BJ (cell line): Measurements from ENCODE around the gene PTPN2. TPM values are rescaled to one million over a fixed set of nuclear protein-coding genes. Genes with fewer than 3 reads are reported as not detected.
"Not testable (repeated sequence)": the region's sequence is repeated elsewhere in the genome, so short reads cannot be mapped to it uniquely, and the experiment has no call there.

Source experiments
- CTCF ChIA-PET: fragments of 350-600 bp; formaldehyde crosslinking; extraction: SDS; loops from one replicate; lab custom pipeline; 2021; ENCODE audit warnings: antibody characterized with exemption, inconsistent platforms; lab: Yijun Ruan, JAX
- POLR2A ChIA-PET: fragments of 300-600 bp; sonication (Branson Sonifier 250); formaldehyde crosslinking; extraction: SDS; loops from one replicate; lab custom pipeline; 2021; ENCODE audit warnings: antibody characterized with exemption; lab: Charles Lee
- DNase-seq: peaks from one replicate; pipeline ENCODE4 v3.0.0-alpha.2; 2011; ENCODE audit warnings: low read depth
- H3K27me3 ChIP-seq: 2 replicates; pipeline ENCODE4 v1.6.0; 2011; ENCODE audit warnings: low read length; ENCODE audit not compliant: control insufficient read depth, insufficient read depth
- H3K36me3 ChIP-seq: 2 replicates; pipeline ENCODE4 v1.5.1; 2011; ENCODE audit warnings: low read length; ENCODE audit not compliant: control insufficient read depth, insufficient read depth
- H3K4me3 ChIP-seq: 2 replicates; pipeline ENCODE4 v1.5.1; 2011; ENCODE audit warnings: low read depth, mild to moderate bottlenecking, control low read depth, low read length
- CTCF ChIP-seq: IDR thresholded peaks from 2 replicates; pipeline ENCODE4 v1.5.1; 2011; ENCODE audit warnings: low read depth, mild to moderate bottlenecking, control low read depth, inconsistent platforms, low read length, moderate library complexity; ENCODE audit not compliant: insufficient read depth
- polyA plus RNA-seq: library from polyadenylated mRNA; depleted of rRNA; stranded (reverse); fragments of >200 nt; gene quantifications from 2 replicates; pipeline ENCODE4 v1.2.3, GENCODE V29; 2011

The PTPN2 gene
- polyA plus RNA-seq, 1 experiment = 14.5 TPM

GRCh38 chr18:12782521-12782920, 101.5 kb downstream of the PTPN2 start:
- ChIA-PET CTCF (interaction anchor here (1.1 to 1.2 kb wide), 3 partner anchors 18 to 23 kb away, joined by 3 read pairs; no protein-coding TSS in a partner anchor), POLR2A (no interaction called here)
- H3K27me3 ChIP-seq = no peaks in the 10 kb centered on the region
- DNase-seq = no peak
- no peaks in the 10 kb centered on the region; the same call in 1 of the 2 replicates for H3K36me3 ChIP-seq
- H3K4me3 ChIP-seq = no peak overlapping the region
- TF ChIP-seq CTCF = no peak

- H3K4me3 ChIP-seq = no peak overlapping the region
- ChIA-PET CTCF (no interaction called here), POLR2A (no interaction called here)
- TF ChIP-seq CTCF = no peak
- no peaks in the 10 kb centered on the region for H3K27me3 ChIP-seq
- no peaks in the 10 kb centered on the region; the same call in 1 of the 2 replicates for H3K36me3 ChIP-seq
- no peak for DNase-seq
Measured at GRCh38 chr18:12779456-12779855, 104.6 kb downstream of the PTPN2 start.

GRCh38 chr18:12779043-12779442, 105.0 kb downstream of the PTPN2 start:
- POLR2A ChIA-PET = no interaction called here
- Histone ChIP-seq H3K27me3 (no peaks in the 10 kb centered on the region), H3K4me3 (no peak overlapping the region), H3K36me3 (no peaks in the 10 kb centered on the region; the same call in 1 of the 2 replicates)
- DNase-seq = no peak
- CTCF ChIA-PET = no interaction called here
- no peak for TF ChIP-seq CTCF

GRCh38 chr18:12777500-12777944, 106.5 kb downstream of the PTPN2 start:
- ChIA-PET CTCF (no interaction called here), POLR2A (interaction anchor here (0.6 kb wide), 1 partner anchor 126 kb away, joined by 4 read pairs; no protein-coding TSS in a partner anchor)
- H3K36me3 ChIP-seq = no peaks in the 10 kb centered on the region
- H3K4me3 ChIP-seq = no peak overlapping the region
- DNase-seq = no peak
- TF ChIP-seq CTCF = no peak
- H3K27me3 ChIP-seq = no peaks in the 10 kb centered on the region

- H3K36me3 ChIP-seq = no peaks in the 10 kb centered on the region
- DNase-seq = no peak
- no peak overlapping the region for H3K4me3 ChIP-seq
- POLR2A ChIA-PET = interaction anchor here (0.6 kb wide), 1 partner anchor 127 kb away, joined by 4 read pairs; no protein-coding TSS in a partner anchor
- CTCF ChIA-PET = no interaction called here
- TF ChIP-seq CTCF = no peak
- H3K27me3 ChIP-seq = no peaks in the 10 kb centered on the region
Measured at GRCh38 chr18:12776821-12777471, 107.1 kb downstream of the PTPN2 start.

- H3K36me3 ChIP-seq, H3K27me3 ChIP-seq, POLR2A ChIA-PET, H3K4me3 ChIP-seq, DNase-seq: not testable (repeated sequence)
- CTCF ChIA-PET = interaction anchor here (1.3 kb wide), 1 partner anchor 14 kb away, joined by 3 read pairs; no protein-coding TSS in a partner anchor
Measured at GRCh38 chr18:12776415-12776814, 107.6 kb downstream of the PTPN2 start.
